CD4-positive, alpha-beta T cell treated with Interleukin-17A for 1 hour (primary cell): Measurements from ENCODE around the gene IDS.

Experiments used
- DNase-seq: peaks from one replicate; pipeline ENCODE4 v3.0.0-alpha.2; 2020

The IDS gene

GRCh38 chrX:149453906-149454822, 50.9 kb downstream of the IDS start:
- no peak for DNase-seq

- no peak for DNase-seq
Observed at GRCh38 chrX:149453030-149453429, 52.1 kb downstream of the IDS start.

GRCh38 chrX:149433451-149433850, 71.7 kb downstream of the IDS start:
- no peak for DNase-seq

GRCh38 chrX:149433051-149433450, 72.1 kb downstream of the IDS start:
- no peak for DNase-seq
